GM21526 (cell line): ENCODE results near the gene TRAF3IP3.

Source experiments
- ATAC-seq: cut with Tn5 transposase; IDR thresholded peaks from one replicate; pipeline ENCODE4 v1.9.1; 2021; ENCODE audit warnings: moderate library complexity; ENCODE audit not compliant: unreplicated experiment, low FRiP score

Gene TRAF3IP3

GRCh38 chr1:209736490-209737117 is 19.2 kb upstream of the TRAF3IP3 start:
- ATAC-seq = no peak

- ATAC-seq = no peak
These were observed 18.7 kb upstream of the TRAF3IP3 start for GRCh38 chr1:209737118-209737505.

GRCh38 chr1:209738270-209738669 is 17.6 kb upstream of the TRAF3IP3 start:
- no peak for ATAC-seq

DNA sequence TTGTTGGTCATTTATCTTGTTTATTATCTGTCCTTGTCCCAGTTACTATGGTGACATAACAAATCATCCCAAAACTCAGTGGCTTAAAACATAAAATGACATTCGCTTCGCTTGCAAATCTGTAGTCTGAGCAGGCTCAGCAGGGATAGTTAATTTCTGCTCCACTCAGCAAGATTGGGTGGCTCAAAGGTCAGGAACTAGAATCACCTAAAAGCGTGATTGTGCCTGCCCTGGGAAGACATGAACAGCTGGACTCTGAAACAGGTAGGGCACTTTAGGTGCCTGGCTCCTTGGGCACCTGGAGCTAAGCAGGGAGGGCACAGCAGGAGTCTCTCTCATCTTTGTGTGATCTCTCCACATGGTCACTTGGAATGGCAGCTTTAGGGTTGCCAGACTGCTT is 14.7 kb upstream of the TRAF3IP3 start:
- ATAC-seq = no peak

DNA sequence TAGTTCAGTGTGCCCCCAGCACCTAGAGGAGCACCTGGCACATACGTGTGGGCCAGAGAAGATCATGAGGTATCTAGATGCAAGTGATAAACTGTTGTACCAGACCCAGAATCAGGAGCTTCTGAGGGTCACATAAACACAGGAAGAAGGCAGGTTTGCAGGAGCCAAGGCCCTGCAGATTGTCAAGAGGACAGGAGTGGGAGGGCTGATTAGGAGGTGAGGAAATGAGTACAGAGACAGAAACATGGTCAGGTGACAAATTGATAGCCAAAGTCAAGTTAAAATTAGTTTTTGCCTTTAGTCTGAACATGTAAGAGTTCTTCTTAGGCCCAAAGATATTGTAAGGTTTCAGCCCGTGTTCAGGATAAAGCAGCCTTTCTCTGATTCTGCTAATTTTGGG is 14.0 kb upstream of the TRAF3IP3 start:
- ATAC-seq = no peak

DNA sequence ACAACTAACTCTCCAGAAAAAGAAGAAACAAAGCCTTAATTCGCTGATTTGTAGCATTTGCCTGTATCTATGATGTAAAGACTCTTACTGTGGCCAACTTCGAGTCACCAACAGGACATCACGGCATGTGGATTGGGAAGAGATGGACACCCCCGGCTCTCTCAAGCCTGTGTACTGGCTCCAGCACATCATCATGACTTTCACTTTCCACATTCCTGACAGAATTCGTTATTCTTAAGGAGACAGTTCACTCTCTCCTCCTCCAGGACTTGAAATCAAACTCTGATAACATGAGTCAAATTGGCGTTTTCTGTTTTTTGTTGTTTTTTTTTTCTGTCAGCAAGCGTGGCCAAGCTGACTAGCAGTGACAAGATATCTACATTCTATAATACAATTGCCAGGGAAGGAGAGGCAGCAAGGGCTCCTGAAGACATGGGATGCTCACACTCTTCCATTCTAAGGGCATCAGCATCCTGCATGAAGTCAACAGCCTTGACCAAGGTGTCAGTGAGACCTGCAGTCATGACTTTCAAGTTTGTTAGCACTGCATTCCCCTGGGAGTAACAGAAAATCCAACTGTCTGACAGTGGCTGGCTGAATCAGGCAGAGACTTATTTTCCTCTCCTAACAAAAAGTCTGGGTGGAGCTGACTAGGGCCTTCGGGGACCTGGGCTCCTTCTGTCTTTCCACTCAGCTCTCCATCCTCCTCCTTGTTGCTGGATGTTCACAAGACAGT is 13.3 kb upstream of the TRAF3IP3 start:
- ATAC-seq = no peak

DNA sequence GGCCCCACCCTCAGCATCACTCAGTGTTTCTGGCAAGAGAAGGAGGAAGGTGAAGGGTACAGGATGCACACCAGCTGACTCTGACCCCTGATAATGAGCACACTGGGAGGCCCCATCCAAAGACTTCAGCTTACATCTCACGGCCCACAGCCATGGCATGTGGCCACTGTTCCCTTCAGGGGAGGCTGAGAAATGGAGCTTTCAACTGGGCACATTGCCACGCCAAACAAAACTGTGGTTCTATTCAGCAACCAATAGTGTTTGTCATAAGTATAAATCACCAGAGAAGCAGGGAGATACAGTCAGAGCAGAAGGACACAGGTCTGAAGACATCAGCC is 12.7 kb upstream of the TRAF3IP3 start:
- ATAC-seq = no peak

DNA sequence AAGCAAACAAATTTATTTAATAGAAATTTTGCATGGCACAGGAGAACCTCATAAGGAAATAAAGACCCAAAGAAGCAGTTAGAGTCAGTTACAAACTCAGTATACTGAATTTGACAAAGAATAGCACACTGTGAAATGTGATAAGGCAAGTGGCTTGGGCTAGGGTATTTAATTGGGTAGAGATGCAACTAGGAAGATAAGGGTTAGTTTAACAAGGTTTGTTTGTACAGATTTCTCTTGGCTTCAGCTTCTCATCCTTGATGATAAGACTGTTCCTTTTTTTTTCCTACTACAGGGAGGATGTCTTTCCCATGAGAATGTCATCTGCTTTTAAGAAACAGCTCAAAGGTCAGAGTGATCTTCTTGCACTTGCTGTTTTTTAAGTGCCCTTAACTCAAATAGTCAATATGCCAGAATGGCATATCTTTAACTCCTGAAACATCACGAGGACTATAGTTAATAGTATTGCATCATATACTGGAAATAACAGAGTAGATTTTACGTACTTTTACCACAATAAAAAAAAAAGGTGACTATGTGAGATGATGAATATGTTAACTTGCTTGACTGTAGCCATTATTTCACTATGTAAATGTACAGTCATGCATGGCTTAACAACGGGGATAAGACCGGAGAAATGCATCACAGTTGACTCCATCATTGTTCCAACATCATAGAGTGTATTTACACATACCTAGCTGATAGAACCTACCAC is 9.2 kb upstream of the TRAF3IP3 start:
- no peak for ATAC-seq

- peak; percentile 76 for ATAC-seq
These were observed 8.1 kb upstream of the TRAF3IP3 start for GRCh38 chr1:209747580-209748262.

GRCh38 chr1:209748620-209749019 is 7.2 kb upstream of the TRAF3IP3 start:
- no peak for ATAC-seq

DNA sequence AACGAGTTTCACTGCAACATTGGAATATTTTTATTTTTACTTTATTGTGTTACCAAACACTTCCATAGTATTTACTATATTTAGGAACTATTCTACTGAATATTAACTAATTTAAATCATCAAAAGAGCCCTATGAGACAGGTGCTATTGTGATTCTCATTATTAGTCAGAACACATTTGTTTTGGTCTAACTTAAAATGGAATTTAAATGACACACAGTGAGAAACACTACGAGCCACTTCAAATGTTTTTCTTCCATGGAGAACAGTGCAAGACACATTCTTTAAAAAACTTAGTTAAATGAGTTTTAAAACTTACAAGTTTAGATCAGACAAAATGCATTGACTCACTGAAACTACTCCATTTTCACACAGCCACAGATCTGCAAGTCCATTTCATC is 6.6 kb upstream of the TRAF3IP3 start:
- ATAC-seq = no peak

DNA sequence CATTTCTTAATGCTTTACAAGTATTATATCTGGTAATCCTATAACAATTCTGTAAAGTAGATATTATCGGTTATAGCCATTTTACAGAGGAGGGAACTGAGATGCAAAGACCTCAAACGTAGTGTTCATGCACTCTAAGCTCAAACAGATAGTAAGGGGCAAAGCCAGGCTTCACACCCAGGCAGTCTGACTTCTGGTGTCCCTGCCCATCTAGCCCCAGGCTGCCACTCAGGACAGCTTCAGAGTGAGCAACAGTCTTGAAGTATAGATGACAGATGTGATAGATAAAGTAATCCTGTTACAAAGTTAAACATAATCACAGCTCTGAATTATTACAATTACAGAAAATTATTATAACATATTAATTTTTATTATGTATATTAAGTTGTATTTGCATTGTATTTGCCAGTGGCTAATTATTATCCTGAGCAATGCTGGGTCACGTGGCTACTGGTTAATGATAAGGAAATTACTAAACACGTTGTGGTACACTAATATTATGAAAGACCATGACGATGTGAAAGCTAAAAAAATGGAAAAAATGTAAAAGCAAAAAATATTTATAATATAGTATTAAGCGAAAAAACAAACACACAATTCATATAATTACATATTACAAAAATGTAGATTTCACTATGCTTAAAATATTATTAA is 6.1 kb upstream of the TRAF3IP3 start:
- no peak for ATAC-seq

DNA sequence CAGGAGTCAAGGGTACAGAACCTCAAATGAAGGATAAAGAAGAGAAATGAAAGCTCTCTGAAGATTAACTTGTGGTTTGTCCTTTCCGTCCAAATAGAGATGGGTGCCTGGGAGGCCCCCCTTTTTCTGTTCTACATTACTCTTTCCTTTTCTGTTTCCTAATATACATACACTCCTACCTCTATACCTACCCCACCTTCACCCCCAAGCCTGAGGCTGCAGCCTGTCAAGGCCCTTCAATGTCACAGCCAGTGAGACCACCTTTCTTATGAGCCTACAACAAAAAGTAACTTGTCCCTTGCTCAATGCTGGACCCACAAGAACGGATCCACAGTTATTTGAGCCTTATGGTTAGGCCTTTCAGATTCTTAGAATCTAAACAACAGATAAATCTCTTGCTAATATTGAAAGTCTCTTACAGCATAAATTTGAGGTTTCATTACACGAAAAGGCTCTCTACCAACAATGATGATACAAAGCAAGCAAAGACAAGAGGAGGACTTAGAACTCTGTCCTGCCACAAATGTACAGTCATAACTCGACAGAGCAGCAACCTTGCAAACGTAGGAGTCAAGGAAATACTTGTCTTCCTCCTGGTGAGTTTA is 4.1 kb upstream of the TRAF3IP3 start:
- ATAC-seq = peak; percentile 44

DNA sequence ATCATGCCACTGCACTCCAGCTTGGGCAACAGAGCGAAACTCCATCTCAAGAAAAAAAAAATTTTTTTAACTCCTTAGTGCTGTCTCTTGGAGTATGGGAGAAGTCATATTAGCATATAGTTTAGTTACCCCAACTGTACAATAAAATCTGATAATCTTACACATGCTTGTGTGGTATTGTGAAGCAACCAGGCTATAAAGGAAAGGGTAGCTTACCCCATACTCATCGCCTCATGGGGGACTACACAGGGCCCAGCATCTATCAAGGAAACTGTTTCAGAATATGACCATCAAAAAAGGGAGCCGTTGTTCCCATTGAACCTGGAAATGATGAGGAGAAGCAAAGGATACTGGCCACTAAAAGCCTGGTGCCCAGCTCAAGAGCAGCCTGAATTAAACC is 3.0 kb upstream of the TRAF3IP3 start:
- no peak for ATAC-seq

DNA sequence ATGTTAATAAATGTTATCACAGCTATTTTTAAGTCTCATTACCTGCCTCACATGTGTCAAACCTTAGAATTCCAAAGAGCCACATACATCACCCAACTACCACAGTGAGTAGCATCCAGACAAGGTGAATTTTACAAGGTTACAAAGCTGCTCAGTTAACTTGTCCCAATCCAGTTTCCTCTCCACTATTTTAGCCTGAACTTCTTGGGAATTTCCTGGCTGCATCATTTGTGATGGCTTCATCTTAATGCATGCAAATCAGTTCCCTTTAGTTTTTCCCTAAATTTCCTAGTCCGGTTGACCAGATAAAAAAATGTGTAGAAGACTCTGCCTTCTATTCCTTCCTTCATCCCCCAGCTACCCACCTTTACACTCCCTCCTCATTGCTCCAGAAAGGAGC is 597 bp upstream of the TRAF3IP3 start:
- ATAC-seq = no peak

GRCh38 chr1:209756615-209757445 is 977 bp downstream of the TRAF3IP3 start:
- peak; percentile 36 for ATAC-seq

GRCh38 chr1:209758400-209758799 is 2.5 kb downstream of the TRAF3IP3 start:
- ATAC-seq = no peak

- ATAC-seq = no peak
These were observed 4.0 kb downstream of the TRAF3IP3 start for GRCh38 chr1:209759829-209760359.

DNA sequence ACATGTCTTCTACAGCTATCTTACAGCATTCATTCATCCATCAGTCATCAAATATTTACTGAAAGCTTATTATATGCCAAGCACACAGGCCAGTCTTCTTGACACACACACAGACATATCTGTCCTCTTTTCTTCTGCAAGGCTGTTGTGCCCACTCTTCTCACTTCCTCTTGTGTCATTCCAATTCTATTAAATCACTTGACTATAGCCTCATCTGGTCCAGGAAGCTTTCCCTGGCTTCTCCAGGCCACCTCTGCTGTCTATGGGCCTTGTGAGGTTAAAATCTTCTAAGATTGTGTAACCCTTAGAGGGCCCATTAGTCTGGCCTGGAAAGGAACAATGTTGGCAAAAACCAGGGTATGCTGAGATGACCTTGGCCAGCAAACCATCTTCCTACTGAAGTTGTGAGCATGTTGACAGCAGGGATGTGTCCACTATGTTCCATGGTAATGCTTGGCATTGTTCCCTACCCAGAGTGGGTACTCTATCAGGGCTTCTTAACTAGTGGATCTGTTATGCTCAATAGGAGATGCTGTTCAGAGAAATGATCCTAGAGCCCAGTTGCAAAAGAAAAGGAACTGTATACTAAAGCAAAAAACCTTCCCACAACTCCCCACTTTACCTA is 5.3 kb downstream of the TRAF3IP3 start:
- ATAC-seq = no peak
